GM12874 (cell line): ENCODE measurements around the gene ARHGAP15.

Experiments
- TF ChIP-seq, protein P1 (sequence below): IDR thresholded peaks from 2 replicates; pipeline ENCODE4 v1.5.1; 2011; ENCODE audit warnings: low read depth, mild to moderate bottlenecking, control low read depth, low read length, moderate library complexity; ENCODE audit not compliant: insufficient read depth

The ARHGAP15 gene

DNA sequence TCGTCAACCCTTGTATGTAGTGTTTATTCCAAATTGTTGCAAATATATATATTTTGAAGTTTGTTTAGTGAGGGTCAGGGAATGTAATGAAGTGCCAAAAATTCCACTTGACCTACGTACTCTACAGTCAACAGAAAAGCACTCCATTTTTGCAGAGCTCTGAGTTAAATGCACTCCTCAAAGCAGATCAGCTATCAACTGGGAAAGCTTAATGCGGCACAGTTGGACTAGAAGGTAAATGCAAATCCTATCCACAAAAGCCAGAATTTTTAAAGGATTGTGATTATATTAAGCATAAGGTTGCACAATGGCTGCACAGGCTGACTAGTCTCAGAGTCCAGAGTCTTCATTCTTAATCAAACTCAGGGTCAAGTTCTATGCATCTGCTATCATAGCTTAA, 577.1 kb downstream of the ARHGAP15 start:
- TF ChIP-seq, protein P1, sequence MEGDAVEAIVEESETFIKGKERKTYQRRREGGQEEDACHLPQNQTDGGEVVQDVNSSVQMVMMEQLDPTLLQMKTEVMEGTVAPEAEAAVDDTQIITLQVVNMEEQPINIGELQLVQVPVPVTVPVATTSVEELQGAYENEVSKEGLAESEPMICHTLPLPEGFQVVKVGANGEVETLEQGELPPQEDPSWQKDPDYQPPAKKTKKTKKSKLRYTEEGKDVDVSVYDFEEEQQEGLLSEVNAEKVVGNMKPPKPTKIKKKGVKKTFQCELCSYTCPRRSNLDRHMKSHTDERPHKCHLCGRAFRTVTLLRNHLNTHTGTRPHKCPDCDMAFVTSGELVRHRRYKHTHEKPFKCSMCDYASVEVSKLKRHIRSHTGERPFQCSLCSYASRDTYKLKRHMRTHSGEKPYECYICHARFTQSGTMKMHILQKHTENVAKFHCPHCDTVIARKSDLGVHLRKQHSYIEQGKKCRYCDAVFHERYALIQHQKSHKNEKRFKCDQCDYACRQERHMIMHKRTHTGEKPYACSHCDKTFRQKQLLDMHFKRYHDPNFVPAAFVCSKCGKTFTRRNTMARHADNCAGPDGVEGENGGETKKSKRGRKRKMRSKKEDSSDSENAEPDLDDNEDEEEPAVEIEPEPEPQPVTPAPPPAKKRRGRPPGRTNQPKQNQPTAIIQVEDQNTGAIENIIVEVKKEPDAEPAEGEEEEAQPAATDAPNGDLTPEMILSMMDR = no peak

GRCh38 chr2:143708682-143709081, 579.5 kb downstream of the ARHGAP15 start:
- TF ChIP-seq, protein P1 = no peak

- TF ChIP-seq, protein P1 = no peak
Observed at GRCh38 chr2:143710196-143710595, 581.0 kb downstream of the ARHGAP15 start.

DNA sequence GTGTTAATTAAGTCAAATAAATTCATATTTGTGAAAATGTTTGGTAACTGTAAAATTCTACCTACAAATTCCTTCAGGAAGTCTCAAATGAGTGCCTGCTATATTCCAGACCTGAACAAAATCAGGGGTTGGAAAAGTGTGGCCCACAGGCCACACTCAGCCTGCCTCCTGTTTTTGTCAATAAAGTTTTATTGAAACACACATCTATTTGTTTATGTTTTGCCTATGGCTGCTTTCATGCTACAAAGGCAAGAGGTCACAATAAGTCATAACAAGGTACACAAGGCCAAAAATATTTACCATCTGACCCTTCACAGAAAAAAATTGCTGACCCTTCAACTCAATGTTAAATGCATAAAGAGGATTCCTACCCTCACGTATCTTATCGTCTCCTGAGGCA, 581.7 kb downstream of the ARHGAP15 start:
- TF ChIP-seq, protein P1 = no peak

- TF ChIP-seq, protein P1 = no peak
Observed at GRCh38 chr2:143716522-143716921, 587.3 kb downstream of the ARHGAP15 start.

GRCh38 chr2:143717053-143717452, 587.8 kb downstream of the ARHGAP15 start:
- TF ChIP-seq, protein P1 = no peak

DNA sequence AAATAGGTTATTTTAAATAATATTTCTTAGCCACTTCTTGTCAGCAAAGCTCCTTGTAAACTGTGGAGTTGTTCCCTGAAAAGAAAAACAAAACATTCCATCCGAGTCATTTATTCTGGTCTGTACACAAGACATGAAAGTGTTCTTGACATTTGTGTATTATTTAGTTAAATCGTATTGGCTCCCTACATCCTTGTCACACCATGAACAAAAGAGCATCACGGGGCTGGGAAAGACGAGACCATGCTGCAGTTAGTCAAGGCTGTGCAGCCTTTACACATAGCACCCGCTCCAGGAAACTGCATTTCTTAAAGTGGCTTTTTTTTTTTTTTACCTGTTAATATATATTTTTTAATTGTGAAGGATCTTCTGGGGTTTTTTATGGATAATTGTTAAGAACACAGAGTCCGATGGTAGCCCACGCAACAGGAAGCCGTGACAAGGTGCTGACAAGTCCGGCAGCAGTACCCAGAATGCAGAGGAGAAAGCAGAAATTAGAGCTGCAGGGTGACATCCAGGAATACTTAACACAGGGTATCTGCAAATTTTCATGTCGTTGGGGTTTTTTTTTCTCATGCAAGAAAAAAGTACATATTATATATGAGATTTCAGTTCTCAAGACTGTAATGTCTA, 588.4 kb downstream of the ARHGAP15 start:
- TF ChIP-seq, protein P1 = no peak
